Hippocampal formation (tissue), 2 donors: Measurements from ENCODE around the gene TMEM132D.

ENCODE experiments used
- DNase-seq, 2 donors: peaks; one replicate each; lab custom pipeline; 2025; lab: John Stamatoyannopoulos, UW

TMEM132D gene

GRCh38 chr12:129873111-129873832 lies 30.6 kb downstream of the TMEM132D start:
- DNase-seq, result no peak

DNA sequence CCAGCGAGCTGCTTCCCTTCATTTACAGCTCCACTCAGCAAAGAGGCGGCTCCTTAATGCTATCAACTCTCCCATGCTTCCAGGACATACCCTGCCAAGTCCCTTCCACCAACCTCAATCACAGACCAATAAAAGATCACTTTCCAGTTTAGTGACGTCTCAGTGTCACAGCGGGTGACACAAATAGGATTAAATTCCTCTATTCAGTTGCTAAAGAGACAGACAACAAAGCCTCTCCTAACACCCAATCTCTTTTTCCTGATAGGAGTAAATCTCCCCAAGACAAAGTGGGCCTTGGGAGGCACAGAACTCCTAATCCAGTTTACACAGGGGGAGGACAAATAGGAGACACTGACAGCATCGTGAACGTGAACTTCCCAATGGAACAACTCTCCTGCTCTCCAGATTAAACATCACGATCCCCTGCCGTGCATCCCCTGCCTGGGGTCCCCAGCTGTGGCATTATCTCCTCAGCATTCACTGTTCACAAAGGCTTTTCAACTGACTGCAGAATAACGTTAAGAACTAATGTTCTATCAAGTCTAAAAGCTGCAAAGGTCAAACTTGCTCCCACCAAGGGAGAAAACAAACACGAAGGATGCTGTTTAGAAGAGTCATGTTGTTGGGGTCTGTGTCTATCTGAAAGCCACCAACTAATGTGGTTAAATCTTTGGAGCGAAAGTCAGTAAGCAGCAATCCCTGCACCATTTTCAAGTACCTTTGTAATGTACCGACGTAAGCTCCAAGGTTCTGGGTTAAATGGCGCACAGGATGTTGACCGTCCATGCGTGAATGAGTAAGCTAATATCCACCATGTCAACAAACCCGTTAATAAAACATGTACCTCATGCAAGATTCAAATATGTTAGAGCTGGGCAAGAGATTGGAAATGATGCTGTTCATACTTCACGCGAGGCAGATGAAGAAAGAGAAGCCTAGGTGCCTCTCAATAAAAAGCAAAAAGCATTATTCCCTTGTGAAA lies 31.5 kb downstream of the TMEM132D start:
- DNase-seq, result no peak

GRCh38 chr12:129870796-129871195 lies 33.0 kb downstream of the TMEM132D start:
- no peak for DNase-seq

- DNase-seq, result no peak
Observed at GRCh38 chr12:129870136-129870535, 33.7 kb downstream of the TMEM132D start.

DNA sequence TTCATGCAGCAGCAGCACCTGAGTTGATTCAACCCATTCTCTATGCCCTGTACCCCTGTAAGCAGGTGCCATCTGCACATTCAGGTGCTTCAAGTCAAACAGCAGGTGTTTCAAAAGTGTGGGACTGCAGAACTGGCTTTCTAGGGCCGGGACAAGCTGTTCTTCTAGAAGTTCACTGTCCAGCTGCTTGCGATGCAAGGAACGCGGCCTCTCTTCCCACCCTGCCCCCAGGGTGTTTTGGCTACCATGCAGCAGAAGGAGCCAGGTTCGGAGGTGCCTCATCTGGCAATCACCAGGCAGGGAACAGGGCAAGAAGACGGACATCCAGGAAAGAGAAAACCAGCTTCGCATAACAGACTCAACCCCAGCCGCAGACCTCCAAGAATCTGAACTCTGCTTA lies 35.2 kb downstream of the TMEM132D start:
- no peak for DNase-seq

GRCh38 chr12:129863938-129864337 lies 39.9 kb downstream of the TMEM132D start:
- no peak for DNase-seq

DNA sequence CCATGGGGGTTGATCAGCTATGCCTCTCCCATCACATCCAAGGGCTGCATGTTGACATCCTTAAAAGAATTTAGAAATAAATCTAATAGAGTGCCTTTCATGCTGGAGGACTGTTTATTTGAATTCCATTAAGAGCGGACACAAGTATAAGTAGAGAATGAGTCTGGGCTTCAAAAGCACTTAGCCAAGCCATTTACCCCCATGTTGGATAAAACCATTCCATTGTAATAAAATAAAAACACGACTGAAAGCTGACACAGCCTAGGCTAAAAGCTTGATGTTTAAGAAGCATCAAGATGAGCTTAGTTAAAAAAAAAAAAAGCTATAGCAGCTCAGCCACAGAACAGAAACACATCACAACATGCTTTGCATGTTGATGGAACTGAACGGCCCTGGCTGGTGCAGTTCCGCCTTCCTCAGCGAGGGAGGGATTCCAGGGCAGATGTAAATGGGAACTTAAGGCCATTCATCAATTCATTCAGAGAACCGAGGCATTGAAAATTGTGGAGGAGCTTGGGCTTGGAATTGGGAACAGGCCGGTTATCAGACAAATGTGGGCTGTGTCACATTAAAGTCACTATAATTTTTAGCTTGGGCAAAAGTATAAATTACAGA lies 41.2 kb downstream of the TMEM132D start:
- DNase-seq, result no peak

DNA sequence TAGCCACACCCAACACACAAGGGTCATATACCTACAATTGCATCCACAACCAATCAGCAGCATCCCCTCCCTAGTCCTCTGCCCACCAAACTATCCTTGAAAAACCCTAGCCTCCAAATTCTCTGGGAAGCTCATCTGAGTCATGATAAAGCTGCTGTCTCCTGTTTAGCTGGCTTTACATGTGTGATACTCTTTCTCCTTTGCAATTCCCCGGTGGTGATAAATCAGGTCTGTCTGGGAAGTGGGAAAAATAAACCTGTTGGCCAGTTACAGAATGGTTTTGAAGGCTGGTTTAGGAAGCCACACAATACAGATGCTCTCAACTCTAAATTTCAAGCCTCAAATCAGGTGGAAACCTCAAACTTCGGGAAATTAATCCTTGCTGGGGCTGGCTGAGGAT lies 41.9 kb downstream of the TMEM132D start:
- no peak for DNase-seq

- peak in 1 of 2 donors; percentile 61 for DNase-seq
Observed at GRCh38 chr12:129854591-129854990, 49.2 kb downstream of the TMEM132D start.

GRCh38 chr12:129851296-129851695 lies 52.5 kb downstream of the TMEM132D start:
- no peak for DNase-seq

- DNase-seq, result no peak
Observed at GRCh38 chr12:129848876-129849275, 54.9 kb downstream of the TMEM132D start.

GRCh38 chr12:129847063-129847462 lies 56.8 kb downstream of the TMEM132D start:
- DNase-seq, result no peak

- DNase-seq, result no peak
Observed at GRCh38 chr12:129844662-129845220, 59.1 kb downstream of the TMEM132D start.

- no peak for DNase-seq
Observed at GRCh38 chr12:129841251-129841650, 62.6 kb downstream of the TMEM132D start.

DNA sequence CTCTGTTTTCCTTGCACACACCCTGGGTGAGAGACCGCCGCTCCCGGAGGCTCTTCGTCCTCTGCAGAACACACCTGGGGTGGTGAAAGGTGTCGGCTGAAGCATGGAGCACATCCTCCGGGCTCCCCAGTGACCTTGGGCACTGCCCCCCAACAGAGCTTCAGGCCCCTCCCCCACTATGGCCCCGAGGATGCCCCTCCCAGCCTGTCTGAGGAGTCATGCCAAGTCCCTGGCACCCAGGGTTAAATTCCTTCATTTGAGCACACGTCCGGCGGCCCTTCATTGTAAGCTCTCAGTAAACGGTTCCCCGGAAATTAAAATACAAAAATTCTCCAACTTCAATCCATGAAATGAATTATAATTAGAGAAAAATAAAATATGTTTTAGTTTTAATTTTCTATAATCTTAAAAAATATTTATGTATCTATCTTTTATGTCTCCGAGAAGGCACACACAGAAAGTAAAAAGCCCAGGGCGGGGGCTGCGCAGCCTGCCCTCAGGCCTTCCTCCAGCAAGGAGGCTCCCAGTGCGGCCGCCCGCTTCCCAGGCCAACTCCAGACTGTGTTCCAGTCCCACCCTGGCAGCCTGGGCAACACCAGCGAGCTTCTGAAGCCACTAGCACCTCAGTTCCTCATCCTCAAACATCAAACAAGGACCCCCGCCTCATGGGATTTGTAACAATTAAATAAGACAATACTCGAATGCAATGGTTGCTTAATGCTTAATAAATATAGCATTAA lies 63.5 kb downstream of the TMEM132D start:
- DNase-seq, result no peak

DNA sequence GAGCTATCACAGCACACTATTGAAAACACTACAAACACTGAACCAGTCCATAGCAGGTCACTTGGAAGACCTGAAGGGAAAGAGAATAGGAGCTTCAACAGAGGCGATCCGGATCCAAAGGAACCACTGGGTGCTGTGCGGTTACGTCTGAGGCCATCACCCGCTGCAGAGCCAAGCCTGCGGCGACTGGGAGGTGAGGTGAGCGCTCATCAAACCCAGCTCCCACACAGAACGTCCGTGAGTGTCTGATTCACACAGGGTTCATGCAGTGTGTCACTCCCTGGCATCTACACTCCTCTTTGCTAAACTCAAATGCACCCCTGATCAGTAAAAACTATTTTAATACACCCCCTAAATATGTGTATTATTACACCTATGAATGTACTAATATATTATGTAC lies 64.1 kb downstream of the TMEM132D start:
- DNase-seq, result no peak

- DNase-seq, result no peak
Observed at GRCh38 chr12:129831294-129831693, 72.5 kb downstream of the TMEM132D start.

DNA sequence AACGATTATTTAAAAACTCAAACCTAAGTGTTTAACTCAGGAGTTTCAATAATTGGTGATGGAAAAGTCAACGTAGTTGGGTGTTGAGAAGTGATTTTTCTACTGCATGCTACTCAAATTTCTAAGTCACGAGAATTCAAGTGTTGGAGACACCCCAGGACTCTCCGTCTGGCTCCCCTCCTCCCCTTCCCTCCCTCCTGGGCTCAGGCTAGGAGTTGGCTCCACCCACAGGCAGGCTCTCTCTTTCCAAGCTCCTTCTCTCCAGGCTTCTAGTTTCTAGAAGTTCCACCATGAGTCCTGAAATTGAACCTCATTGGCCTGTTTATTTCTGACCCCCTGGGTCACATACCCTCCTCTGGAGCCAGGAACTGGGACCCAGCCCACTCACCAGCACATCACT lies 73.0 kb downstream of the TMEM132D start:
- no peak for DNase-seq

DNA sequence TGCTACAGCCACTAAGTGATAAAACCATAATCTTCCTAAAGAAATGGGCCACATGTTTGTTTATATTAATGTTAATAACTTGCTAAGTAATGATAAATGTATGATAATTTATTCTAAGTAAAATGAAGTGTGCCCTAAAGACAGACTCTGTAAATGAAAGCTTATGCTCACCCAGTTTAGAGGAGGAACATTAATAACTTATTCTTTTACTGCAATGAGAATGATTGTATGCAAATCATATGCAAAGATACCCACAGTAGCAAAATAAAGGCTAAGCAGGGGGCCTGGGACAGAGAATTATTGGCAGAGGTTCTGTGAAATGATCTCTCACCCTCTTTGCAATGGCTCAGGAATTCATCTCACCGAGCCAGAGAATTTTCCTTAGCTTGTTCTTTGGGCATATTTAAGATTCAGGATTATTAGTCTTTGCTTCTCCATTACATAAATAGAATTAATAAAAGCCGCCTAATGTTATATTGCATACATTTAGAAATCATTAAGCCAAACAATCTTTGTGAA lies 75.9 kb downstream of the TMEM132D start:
- no peak for DNase-seq

DNA sequence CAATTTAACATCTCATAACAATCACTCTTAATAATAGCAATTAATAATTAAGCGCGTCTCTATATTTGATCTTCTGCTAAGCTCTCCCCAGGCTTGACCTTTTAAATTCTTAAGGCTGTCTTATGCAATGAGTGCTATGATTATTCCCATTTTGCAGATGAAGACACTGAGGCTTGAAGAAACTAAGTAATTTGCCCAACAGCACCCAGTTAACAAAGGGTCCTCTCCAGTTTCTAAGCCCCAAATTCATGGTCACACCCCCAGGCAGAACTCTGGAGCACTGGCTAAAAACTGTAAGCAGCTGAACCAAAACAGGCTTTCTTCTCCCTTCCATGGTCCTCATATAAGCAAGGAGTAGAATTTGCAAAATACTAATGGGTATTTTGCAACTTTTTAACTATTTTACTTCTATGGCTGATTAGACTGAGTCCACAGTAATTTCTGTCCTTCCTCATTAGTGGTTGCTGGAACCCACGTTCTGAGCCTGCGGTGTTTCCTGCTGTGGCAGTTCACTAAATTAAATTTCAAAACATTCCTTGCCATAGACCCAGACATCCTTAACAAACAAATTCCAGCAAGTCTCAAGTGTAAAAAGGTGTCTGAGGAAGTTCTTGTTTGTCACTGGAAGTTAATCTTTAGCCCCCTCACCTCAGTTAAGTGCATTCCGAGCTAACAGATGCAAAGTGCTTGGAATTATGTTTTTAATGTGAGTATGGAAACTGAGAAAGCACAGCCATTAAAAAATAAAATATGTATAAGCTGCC lies 76.5 kb downstream of the TMEM132D start:
- no peak for DNase-seq

- DNase-seq, result no peak
Observed at GRCh38 chr12:129826273-129826672, 77.6 kb downstream of the TMEM132D start.
